Thymus (tissue), 11 donors: ENCODE measurements around the gene PLXNA1. TPM values are rescaled to one million over a fixed set of nuclear protein-coding genes. Genes with fewer than 3 reads are reported as not detected.

ENCODE experiments used
- DNase-seq, 9 donors: peaks; one replicate each; pipeline ENCODE4 v3.0.0-alpha.2; 2013; ENCODE audit warnings: low spot score in 9 of 9, low read depth in 6 of 9, missing footprints in 1 of 9
- H3K27ac ChIP-seq, 2 donors: one replicate each; pipeline ENCODE4 v1.5.1; 2013; ENCODE audit warnings: control low read depth in 1 of 2, low read depth in 1 of 2, low read length in 1 of 2, mild to moderate bottlenecking in 1 of 2, moderate library complexity in 1 of 2
- H3K27me3 ChIP-seq, 2 donors: one replicate each; pipeline ENCODE4 v1.5.1; 2013; ENCODE audit warnings: low read length in 1 of 2; ENCODE audit not compliant: control insufficient read depth in 2 of 2, insufficient read depth in 1 of 2
- H3K36me3 ChIP-seq, 2 donors: one replicate each; pipeline ENCODE4 v1.5.1; 2013; ENCODE audit warnings: low read length in 1 of 2, mild to moderate bottlenecking in 1 of 2, moderate library complexity in 1 of 2; ENCODE audit not compliant: control insufficient read depth in 2 of 2, insufficient read depth in 2 of 2
- H3K4me1 ChIP-seq, 2 donors: one replicate each; pipeline ENCODE4 v1.5.1; 2013; ENCODE audit warnings: low read length in 2 of 2; ENCODE audit not compliant: control insufficient read depth in 2 of 2, insufficient read depth in 2 of 2
- H3K4me3 ChIP-seq, 2 donors: one replicate each; pipeline ENCODE4 v1.5.1; 2013; ENCODE audit warnings: low read length in 2 of 2, control low read depth in 1 of 2, mild to moderate bottlenecking in 1 of 2
- H3K9me3 ChIP-seq, 2 donors: one replicate each; pipeline ENCODE4 v1.5.1; 2013; ENCODE audit warnings: low read length in 1 of 2, mild to moderate bottlenecking in 1 of 2; ENCODE audit not compliant: control insufficient read depth in 2 of 2, insufficient read depth in 1 of 2
- WGBS: extraction: QIAGEN DNeasy Blood & Tissue Kit; methylation state at CpG from one replicate; pipeline ENCODE4 v1.1.7; 2013; 5-methylcytosine and 5-hydroxymethylcytosine counted together
- polyA plus RNA-seq: library from polyadenylated mRNA; stranded (reverse); fragments of 200-250 nt; gene quantifications from one replicate; pipeline ENCODE4 v1.2.3, GENCODE V29; 2013
- total RNA-seq: library from RNA; stranded (reverse); fragments of 120-200 nt; gene quantifications from one replicate; pipeline ENCODE4 v1.2.4, GENCODE V29; 2013
- donor health status: healthy.

Gene PLXNA1
- total and polyA plus RNA-seq, 2 donors = 7.6 to 9.6 TPM

DNA sequence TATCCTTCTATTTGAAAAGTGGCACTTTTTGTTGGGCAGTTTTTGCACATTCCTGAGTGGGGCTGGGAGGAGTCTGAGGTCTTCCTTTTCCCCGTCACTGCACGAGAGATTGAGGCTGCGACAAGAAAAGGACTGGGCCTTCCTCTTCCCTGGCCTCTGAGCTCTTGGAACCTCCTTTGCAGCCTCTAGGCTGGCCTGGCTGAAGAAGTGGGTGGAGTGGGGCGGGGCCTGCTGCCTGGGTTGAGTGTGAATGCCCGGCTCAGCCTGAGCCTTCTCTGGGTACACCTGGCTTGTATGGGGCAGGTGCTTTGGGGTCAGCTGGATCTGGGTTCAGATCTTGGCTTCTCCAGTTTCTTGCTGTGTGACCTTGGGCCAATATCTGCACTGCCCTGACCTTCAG is 43.1 kb downstream of the PLXNA1 start:
- Histone ChIP-seq H3K4me1 (no peaks in the 10 kb centered on the region), H3K9me3 (peaks cover 0 to 1% of the 10 kb centered on the region in 2 donors), H3K4me3 (no peak overlapping the region), H3K27ac (no peak overlapping the region), H3K27me3 (no peaks in the 10 kb centered on the region), H3K36me3 (peaks cover 4 to 12% of the 10 kb centered on the region in 2 donors)
- WGBS = 91% methylated on average over 5 of the region's 5 CpGs
- no peak for DNase-seq

DNA sequence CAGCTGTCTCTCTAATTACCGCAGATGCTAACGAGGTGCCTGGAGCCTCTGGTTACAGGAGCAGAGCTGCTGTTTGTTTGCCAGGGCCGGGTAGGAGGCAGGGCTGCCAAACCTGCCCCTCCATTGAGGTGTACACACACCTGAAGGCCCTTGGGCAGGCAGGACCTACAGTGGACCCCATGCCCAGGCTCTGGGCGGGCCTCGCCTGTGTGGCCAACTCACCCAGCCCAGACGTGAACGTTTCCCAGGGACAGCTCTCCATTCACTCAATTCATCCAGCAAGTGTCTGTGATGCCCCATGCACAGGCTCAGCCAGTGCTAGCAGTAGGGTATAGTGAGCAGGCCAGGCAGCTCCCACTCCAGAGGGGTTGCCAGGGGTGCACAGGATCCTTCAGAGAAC is 43.7 kb downstream of the PLXNA1 start:
- Histone ChIP-seq H3K4me1 (no peaks in the 10 kb centered on the region), H3K9me3 (peaks cover 0 to 1% of the 10 kb centered on the region in 2 donors), H3K36me3 (peaks cover 4 to 12% of the 10 kb centered on the region in 2 donors), H3K27ac (no peak overlapping the region), H3K4me3 (no peak overlapping the region), H3K27me3 (no peaks in the 10 kb centered on the region)
- 97% methylated on average over 7 of the region's 7 CpGs for WGBS
- DNase-seq = no peak

DNA sequence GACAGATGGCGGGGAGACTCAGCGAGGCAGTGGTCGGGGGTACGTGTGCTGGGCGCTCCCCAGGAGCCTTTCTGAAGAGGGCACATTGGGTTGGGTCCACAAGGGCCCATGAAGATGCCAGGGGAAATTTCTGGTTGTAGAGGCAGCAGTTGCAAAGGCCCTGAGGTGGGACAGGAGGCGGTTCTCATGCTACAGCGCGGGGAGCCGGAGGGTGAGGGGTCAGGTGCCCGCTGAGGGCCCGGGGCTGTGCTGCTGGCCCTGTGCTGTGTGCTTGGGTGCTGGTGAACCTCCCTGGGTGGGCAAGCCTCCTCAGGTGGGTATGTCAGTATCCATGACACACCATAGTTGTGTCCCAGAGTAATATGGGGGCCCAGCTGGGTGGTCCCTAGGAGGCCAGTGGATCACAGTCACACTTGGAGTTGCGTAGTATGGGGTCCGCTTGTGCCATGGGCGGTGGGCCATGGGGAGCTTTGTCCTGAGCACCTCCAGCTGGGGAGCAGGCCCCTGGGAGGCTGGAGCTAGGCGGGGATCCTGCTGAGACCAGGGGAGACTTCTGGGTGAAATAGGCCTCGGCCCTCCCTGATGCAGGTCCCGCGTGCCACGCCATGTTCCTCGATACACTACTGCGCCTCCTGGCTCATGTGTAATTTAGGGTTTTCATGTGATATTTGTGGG is 44.3 kb downstream of the PLXNA1 start:
- no peak for DNase-seq
- Histone ChIP-seq H3K36me3 (peaks cover 4 to 12% of the 10 kb centered on the region in 2 donors), H3K27me3 (no peaks in the 10 kb centered on the region), H3K27ac (no peak overlapping the region), H3K9me3 (peaks cover 0 to 1% of the 10 kb centered on the region in 2 donors), H3K4me1 (no peaks in the 10 kb centered on the region), H3K4me3 (no peak overlapping the region)
- over 99% methylated on average over 21 of the region's 21 CpGs for WGBS

DNA sequence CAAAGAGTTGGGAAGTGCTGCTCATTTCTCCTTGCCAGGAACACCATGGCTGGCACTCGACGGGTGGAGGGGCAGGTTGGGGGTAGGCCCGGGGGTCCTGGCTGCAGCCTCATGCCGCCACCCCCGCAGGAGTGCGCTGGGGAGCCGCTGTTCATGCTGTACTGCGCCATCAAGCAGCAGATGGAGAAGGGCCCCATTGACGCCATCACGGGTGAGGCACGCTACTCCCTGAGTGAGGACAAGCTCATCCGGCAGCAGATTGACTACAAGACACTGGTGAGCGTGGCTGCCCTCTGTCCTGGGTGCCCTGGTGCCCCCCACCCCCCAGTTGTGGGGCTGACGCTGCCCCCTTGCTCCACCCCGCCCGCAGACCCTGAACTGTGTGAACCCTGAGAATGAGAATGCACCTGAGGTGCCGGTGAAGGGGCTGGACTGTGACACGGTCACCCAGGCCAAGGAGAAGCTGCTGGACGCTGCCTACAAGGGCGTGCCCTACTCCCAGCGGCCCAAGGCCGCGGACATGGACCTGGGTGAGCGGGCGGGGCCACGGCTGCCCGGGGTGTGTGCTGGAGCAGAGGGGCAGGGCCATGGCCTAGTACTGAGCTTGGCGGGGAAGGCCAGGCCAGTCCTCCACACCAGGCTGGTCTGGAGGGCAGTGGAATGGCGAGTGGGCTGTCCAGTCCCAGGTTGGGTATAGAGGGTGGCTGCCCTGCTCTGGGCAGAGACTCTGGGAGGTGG is 45.1 kb downstream of the PLXNA1 start:
- 98% methylated on average over 29 of the region's 29 CpGs for WGBS
- no peak for DNase-seq
- Histone ChIP-seq H3K27me3 (no peaks in the 10 kb centered on the region), H3K4me1 (no peaks in the 10 kb centered on the region), H3K36me3 (peaks cover 4 to 19% of the 10 kb centered on the region in 2 donors), H3K27ac (no peak overlapping the region), H3K4me3 (no peak overlapping the region), H3K9me3 (peaks cover 0 to 1% of the 10 kb centered on the region in 2 donors)

DNA sequence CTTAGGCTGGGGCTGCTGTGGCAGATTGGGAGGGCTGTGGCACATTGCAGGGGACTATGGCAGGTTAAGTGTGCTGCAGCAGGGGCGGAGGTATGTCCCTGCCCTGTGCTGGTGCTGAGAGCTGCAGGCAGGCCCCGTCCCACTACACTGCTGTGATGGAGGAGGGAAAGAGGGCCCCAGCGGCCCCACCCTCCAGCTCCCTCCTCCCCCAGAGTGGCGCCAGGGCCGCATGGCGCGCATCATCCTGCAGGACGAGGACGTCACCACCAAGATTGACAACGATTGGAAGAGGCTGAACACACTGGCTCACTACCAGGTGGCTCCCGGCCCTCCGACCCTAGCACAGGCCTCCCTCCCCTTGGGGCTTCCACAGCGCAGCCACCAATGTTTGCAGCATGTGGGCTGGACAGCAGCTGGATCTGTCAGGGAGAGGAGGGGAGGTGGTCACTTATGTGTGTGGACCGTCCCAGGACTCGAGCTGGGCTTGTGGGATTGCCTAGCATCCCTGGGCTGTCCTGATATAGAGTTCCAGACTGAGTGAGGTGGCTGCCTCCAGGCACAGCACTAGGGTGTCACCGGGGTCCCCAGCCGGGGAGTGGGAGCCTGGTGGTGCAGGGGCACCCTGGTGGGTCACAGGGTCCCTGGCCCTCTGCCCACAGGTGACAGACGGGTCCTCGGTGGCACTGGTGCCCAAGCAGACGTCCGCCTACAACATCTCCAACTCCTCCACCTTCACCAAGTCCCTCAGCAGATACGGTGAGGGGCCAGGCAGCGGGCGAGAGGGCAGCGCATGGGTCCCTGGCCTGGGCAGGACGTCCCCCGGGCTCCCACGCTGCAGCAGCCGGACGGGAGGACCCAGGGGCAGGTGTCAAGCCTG is 46.1 kb downstream of the PLXNA1 start:
- Histone ChIP-seq H3K9me3 (peaks cover 0 to 1% of the 10 kb centered on the region in 2 donors), H3K4me3 (no peak overlapping the region), H3K27me3 (no peaks in the 10 kb centered on the region), H3K36me3 (peaks cover 4 to 21% of the 10 kb centered on the region in 2 donors), H3K27ac (no peak overlapping the region), H3K4me1 (no peaks in the 10 kb centered on the region)
- 97% methylated on average over 30 of the region's 30 CpGs for WGBS
- no peak for DNase-seq

DNA sequence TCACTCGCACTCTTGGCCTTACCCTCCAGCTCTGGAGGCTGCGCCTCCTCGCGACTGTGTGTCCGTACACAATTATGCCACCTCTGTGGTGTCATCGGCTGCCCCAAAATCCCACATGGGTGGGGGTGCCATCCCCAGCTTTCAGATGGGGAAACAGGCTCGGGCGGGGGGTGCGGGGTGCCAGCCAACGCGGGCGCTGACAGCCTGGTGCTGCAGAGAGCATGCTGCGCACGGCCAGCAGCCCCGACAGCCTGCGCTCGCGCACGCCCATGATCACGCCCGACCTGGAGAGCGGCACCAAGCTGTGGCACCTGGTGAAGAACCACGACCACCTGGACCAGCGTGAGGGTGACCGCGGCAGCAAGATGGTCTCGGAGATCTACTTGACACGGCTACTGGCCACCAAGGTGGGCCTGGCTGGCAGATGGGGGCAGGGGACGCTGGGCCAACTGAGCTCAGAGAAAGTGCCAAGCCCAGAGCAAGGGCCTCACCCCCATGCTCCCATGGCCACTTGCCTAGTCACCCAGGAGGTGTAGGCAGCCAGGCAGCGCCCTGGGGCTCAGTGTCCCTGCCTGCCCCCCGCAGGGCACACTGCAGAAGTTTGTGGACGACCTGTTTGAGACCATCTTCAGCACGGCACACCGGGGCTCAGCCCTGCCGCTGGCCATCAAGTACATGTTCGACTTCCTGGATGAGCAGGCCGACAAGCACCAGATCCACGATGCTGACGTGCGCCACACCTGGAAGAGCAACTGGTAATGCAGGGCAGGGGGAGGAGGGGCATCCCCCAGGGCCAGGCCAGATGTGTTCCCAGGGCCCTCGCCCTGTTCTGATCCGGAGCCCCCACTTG is 47.0 kb downstream of the PLXNA1 start:
- DNase-seq = no peak

DNA sequence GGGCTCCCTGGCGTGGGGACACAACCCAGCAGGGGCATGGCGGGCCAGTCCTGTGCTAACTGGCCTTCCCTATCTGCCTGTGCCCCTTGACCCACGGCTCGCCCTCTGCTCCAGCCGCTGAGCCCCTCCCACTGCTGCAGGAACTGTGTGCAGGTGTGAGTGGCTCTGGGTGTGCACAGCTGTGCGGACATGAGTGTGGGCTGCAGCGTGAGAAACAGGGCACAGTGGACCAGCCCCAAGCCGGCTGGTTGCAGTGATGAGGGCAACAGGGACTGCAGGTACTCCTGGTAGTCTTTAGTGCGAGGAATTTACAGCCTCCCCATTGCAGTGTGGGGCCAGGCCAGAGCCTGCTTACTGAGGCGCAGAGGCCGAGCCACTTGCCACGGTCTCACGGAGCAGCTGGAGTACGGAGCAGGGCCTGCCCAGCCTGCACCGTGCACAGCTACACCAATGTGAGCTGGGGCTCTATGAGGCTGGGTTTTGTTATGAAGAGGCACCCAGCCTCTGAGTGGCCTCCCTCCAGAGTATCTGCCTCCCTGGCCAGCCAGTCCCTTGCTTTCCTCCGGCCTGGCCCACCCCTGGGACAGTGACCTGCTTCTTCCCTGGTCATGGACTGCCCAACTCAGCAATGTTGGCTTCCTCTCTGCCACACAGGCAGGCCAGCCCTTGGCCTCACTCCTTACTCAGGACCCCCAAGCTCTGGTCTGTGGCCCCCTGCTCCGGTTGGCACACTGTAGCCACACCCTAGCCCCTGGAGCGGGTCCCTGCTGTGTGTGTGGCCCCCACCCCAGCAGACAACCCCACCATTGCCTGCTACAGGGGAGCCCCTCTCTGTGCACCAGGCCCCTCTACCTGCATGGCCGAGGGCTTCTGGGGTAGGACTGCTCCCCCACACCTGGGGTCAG is 47.8 kb downstream of the PLXNA1 start:
- WGBS = 96% methylated on average over 19 of the region's 19 CpGs
- DNase-seq = no peak
- Histone ChIP-seq H3K36me3 (peaks cover 4 to 21% of the 10 kb centered on the region in 2 donors), H3K27ac (no peak overlapping the region), H3K9me3 (peaks cover 0 to 1% of the 10 kb centered on the region in 2 donors), H3K4me3 (no peak overlapping the region), H3K27me3 (no peaks in the 10 kb centered on the region), H3K4me1 (no peaks in the 10 kb centered on the region)

More for the DNA sequence above, 47.0 kb downstream of the PLXNA1 start:
- Histone ChIP-seq H3K4me3 (no peak overlapping the region), H3K4me1 (no peaks in the 10 kb centered on the region), H3K27me3 (no peaks in the 10 kb centered on the region), H3K27ac (no peak overlapping the region), H3K36me3 (peaks cover 4 to 21% of the 10 kb centered on the region in 2 donors), H3K9me3 (peaks cover 0 to 1% of the 10 kb centered on the region in 2 donors)
- 97% methylated on average over 42 of the region's 42 CpGs for WGBS

DNA sequence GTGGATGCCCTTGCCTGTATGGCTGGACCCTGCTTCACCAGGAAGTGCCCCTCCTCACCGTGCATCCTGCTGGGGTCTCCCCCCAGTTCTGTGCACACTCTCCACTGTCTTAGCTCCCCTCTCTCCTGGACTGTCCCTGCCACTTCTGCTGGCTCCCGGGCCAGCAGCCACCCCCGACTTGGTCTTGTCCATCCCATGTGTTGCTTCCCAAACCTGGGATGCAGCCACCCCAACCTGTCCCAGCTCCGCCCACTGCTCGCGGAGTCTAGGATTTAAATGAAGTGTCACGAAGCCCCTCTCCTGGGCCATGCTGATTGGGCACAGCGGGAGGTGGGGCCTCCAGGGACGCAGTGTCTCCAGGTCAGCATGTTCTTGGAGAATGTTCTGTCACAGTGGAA is 48.5 kb downstream of the PLXNA1 start:
- DNase-seq = no peak
- H3K27ac ChIP-seq = no peak overlapping the region
- H3K27me3 ChIP-seq = no peaks in the 10 kb centered on the region
- H3K36me3 ChIP-seq = peaks cover 4 to 21% of the 10 kb centered on the region in 2 donors
- WGBS = 96% methylated on average over 9 of the region's 9 CpGs
- H3K9me3 ChIP-seq = peaks cover 0 to 1% of the 10 kb centered on the region in 2 donors
- H3K4me1 ChIP-seq = no peaks in the 10 kb centered on the region
- H3K4me3 ChIP-seq = no peak overlapping the region
